Upper lobe of left lung (tissue), 4 donors: ENCODE data around the gene CACFD1.

Experiments used
- CTCF ChIP-seq, 6 experiments: fragments of 450-650 bp in 4 of 6; fragments of 200-600 bp in 2 of 6; sonication (generic) in 2 of 6; IDR thresholded peaks; one replicate each; pipeline ENCODE4 v1.5.1; 2016 to 2019; ENCODE audit warnings: antibody characterized with exemption in 6 of 6
- POLR2A ChIP-seq, 4 donors: fragments of 450-650 bp; IDR thresholded peaks; one replicate each; pipeline ENCODE4 v1.5.1; 2016 to 2017; ENCODE audit warnings: antibody characterized with exemption in 4 of 4, mild to moderate bottlenecking in 2 of 4

- TF ChIP-seq CTCF (IDR thresholded peaks at IDR 0.05) (no peak), POLR2A (IDR thresholded peaks at IDR 0.05) (no peak)
Measured at GRCh38 chr9:133468777-133469421, 9.1 kb downstream of the CACFD1 start.
